ENCODE results near the gene GSG1L.

Gene GSG1L

GRCh38 chr16:27776556-27777225 lies 286.8 kb downstream of the GSG1L start:
- DNase-seq (ENCODE audit: low read depth): no peak
- no peak overlapping the region for H3K4me3 ChIP-seq (ENCODE audit: low read depth, low read length)
- TF ChIP-seq MAX (IDR thresholded peaks at IDR 0.05; ENCODE audit: low read depth, low read length) (no peak), CTCF (IDR thresholded peaks at IDR 0.05; ENCODE audit: low read depth, low read length) (no peak)

- TF ChIP-seq MYC (IDR thresholded peaks at IDR 0.05; ENCODE audit: low read depth, low read length) (no peak), POLR2A (IDR thresholded peaks at IDR 0.05; ENCODE audit: extremely low read depth, insufficient read length) (no peak), CTCF (IDR thresholded peaks at IDR 0.05; ENCODE audit: low read depth, low read length) (no peak), MAX (IDR thresholded peaks at IDR 0.05; ENCODE audit: low read depth, low read length) (no peak)
- no peak overlapping the region for H3K4me3 ChIP-seq (ENCODE audit: low read depth, low read length)
- no peak for DNase-seq (ENCODE audit: low read depth)
These were observed 288.3 kb downstream of the GSG1L start for GRCh38 chr16:27775254-27775653.

- TF ChIP-seq POLR2A (IDR thresholded peaks at IDR 0.05; ENCODE audit: extremely low read depth, insufficient read length): no peak
- no peak for TF ChIP-seq MAX (IDR thresholded peaks at IDR 0.05; ENCODE audit: low read depth, low read length)
- no peak for TF ChIP-seq CTCF (IDR thresholded peaks at IDR 0.05; ENCODE audit: low read depth, low read length)
- no peak for TF ChIP-seq MYC (IDR thresholded peaks at IDR 0.05; ENCODE audit: low read depth, low read length)
- H3K4me3 ChIP-seq (ENCODE audit: low read depth, low read length): no peak overlapping the region
- no peak for DNase-seq (ENCODE audit: low read depth)
These were observed 288.7 kb downstream of the GSG1L start for GRCh38 chr16:27774779-27775178.

GRCh38 chr16:27773344-27773743 lies 290.2 kb downstream of the GSG1L start:
- no peak for TF ChIP-seq CTCF (IDR thresholded peaks at IDR 0.05; ENCODE audit: low read depth, low read length)
- no peak for TF ChIP-seq MAX (IDR thresholded peaks at IDR 0.05; ENCODE audit: low read depth, low read length)
- TF ChIP-seq POLR2A (IDR thresholded peaks at IDR 0.05; ENCODE audit: extremely low read depth, insufficient read length): no peak
- TF ChIP-seq MYC (IDR thresholded peaks at IDR 0.05; ENCODE audit: low read depth, low read length): no peak
- no peak overlapping the region for H3K4me3 ChIP-seq (ENCODE audit: low read depth, low read length)
- no peak for DNase-seq (ENCODE audit: low read depth)

- H3K4me3 ChIP-seq (ENCODE audit: low read depth, low read length): no peak overlapping the region
- DNase-seq (ENCODE audit: low read depth): no peak
- TF ChIP-seq POLR2A (IDR thresholded peaks at IDR 0.05; ENCODE audit: extremely low read depth, insufficient read length): no peak
- TF ChIP-seq MYC (IDR thresholded peaks at IDR 0.05; ENCODE audit: low read depth, low read length): no peak
- no peak for TF ChIP-seq MAX (IDR thresholded peaks at IDR 0.05; ENCODE audit: low read depth, low read length)
- no peak for TF ChIP-seq CTCF (IDR thresholded peaks at IDR 0.05; ENCODE audit: low read depth, low read length)
These were observed 291.3 kb downstream of the GSG1L start for GRCh38 chr16:27772093-27772825.

Data from NB4 (cell line).